AG10803 (cell line): ENCODE data around the gene PCMT1.

Experiments used
- DNase-seq: peaks from one replicate; pipeline ENCODE4 v3.0.0; 2010; ENCODE audit warnings: low read depth
- H3K4me3 ChIP-seq: 2 replicates; pipeline ENCODE4 v1.5.1; 2011; ENCODE audit warnings: mild to moderate bottlenecking, low read length, control low read depth
- TF ChIP-seq, protein P1 (sequence below): conservative IDR thresholded peaks from 2 replicates; pipeline ENCODE4 v1.5.1; 2011; ENCODE audit warnings: mild to moderate bottlenecking, low read length, control low read depth, inconsistent platforms

Gene PCMT1

DNA sequence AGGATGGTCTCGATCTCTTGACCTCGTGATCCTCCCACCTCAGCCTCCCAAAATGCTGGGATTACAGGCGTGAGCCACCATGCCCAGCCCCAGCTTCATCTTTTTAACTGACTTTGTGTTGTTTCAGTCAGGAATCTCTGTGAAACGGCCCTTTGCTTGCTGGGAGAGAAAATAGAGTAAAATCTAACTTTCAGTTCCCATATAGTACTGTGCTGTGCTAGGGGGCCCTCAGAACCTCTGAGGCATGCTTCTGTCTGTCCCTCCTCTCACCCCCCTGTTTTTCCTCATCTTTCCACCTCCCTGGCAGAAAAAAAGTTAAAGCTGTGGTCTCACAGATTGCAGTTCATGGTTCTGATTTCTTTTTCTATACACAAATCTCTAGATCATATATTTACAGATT is 66.2 kb downstream of the PCMT1 start:
- H3K4me3 ChIP-seq, result no peak overlapping the region
- DNase-seq, result no peak
- TF ChIP-seq, protein P1, sequence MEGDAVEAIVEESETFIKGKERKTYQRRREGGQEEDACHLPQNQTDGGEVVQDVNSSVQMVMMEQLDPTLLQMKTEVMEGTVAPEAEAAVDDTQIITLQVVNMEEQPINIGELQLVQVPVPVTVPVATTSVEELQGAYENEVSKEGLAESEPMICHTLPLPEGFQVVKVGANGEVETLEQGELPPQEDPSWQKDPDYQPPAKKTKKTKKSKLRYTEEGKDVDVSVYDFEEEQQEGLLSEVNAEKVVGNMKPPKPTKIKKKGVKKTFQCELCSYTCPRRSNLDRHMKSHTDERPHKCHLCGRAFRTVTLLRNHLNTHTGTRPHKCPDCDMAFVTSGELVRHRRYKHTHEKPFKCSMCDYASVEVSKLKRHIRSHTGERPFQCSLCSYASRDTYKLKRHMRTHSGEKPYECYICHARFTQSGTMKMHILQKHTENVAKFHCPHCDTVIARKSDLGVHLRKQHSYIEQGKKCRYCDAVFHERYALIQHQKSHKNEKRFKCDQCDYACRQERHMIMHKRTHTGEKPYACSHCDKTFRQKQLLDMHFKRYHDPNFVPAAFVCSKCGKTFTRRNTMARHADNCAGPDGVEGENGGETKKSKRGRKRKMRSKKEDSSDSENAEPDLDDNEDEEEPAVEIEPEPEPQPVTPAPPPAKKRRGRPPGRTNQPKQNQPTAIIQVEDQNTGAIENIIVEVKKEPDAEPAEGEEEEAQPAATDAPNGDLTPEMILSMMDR, result no peak

DNA sequence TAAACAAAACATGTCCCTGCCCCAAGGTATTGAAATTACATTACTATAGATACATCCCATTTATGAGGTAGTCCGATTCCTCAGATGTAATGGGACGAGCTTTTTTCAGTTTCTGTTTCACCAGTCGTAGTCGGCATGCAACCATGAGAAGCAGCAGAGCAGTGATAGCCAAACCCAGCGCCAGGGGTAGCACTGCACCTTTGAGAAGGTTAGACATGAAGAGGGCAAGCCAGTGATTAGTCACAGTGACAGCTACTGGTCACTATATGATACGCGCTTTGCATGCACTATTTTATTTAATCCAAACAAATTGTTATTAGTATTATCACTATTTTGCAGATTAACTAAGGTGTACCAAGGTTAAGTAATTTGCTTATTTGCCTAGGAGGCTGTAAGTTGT is 71.0 kb downstream of the PCMT1 start:
- TF ChIP-seq, protein P1, result no peak
- H3K4me3 ChIP-seq, result no peak overlapping the region
- DNase-seq, result no peak

DNA sequence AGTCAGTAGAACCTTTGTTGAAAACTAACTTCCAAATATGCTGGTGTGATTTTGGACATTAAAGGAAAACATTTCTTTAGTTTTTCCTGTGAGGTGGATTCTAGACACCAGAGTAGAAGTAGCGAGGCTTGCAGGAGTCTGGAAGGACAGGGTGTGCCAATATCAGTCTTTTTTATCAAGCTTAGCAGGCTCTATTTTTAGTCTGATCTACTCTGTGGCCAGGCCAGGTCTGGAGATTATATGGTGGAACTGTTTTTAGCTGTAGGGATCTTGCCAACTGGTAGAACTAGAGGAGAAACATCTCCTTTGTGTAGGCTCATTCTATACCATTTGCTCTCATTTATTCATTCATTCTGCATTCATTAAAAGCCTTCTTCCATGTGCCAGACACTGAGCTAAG is 72.0 kb downstream of the PCMT1 start:
- TF ChIP-seq, protein P1, result no peak
- DNase-seq, result no peak
- no peak overlapping the region for H3K4me3 ChIP-seq

DNA sequence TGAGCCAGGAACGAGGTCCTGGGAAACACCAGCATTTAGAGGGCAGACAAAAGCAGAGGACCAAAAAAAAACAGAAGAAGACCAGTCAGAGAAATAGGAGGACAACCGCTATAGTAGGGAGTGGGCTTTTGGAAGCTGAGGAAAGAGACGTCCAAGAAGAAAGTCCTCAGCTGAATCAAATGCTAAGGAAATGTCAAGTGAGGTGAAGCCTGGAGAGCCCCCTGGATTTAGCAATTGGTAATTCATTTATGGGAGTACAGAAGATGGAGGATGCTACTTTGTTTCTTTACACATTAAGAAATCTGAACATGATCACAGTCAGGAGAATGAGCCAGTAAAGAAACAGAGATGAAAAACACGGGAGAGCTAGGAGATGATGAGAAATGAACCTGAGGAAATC is 73.5 kb downstream of the PCMT1 start:
- TF ChIP-seq, protein P1, result no peak
- H3K4me3 ChIP-seq, result no peak overlapping the region
- DNase-seq, result no peak

DNA sequence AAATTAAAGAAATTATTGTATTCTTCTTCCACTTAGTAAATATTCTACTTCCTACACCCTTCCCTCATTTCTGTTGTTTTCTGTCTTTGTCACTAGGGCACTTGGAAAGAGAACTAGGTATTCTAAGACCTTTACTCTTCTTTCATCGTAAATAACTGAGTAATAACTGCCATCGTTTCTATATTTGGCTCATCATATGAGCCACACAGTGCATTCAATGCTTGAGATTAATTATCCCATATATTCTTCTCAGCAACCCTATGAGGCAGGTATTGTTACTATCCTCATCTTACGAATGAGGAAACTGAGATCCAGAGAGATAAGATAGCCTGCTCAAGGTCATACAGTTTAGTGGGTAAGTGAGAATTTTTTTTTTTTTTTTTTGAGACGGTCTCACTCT is 75.8 kb downstream of the PCMT1 start:
- DNase-seq, result no peak
- no peak overlapping the region for H3K4me3 ChIP-seq
- TF ChIP-seq, protein P1, result no peak

DNA sequence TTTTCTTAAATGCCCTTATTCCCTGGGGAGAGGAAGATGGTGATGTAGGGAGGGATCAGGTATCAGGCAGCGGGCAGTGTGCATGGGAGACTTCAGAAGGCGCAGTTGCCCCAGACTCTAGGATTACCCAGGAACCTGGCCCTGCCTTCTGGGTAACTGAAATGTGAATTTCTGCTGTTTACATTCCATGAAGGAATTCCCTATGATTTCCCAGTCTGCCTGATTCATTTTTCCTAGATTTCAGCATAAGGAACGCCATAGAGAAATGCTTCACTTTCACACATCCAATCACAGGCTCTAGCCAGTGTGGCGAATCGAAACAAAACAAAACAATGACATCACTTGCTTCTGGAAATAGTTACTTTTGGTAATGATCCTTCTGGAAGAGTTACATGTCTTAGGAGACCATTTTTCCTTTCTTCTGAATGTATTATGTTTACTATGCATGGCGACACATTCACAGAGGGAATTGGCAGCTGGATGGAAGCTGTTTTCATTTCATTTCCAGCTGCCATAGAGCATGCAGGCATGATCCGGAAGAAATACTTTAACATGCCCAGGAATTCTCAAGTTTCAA is 81.3 kb downstream of the PCMT1 start:
- peak; percentile 78 for DNase-seq

DNA sequence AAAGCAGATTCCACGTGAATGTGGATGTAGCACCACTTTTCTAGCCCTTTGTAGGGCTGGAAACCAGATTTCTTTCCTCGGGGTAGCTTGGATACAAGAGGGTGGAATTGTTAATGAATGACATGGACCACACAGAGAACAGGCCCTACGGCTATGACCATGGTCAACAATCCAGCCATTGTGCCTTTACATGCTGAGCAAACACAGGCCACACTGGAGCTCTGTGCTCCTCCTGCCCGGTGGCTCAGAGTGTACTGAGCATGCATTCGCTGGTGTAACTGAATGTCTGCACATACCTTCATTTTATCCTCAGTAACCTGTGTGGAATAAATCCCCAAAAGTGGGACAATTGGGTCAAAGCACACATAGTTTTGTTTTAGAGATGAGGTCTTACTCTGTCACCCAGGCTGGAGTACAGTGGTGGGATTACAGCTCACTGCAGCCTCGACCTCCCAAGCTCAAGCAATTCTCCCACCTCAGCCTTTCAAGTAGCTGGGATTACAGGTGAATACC is 81.8 kb downstream of the PCMT1 start:
- no peak for DNase-seq
- TF ChIP-seq, protein P1, result no peak
- H3K4me3 ChIP-seq, result peak overlapping the region; percentile 47; the same call in 1 of the 2 replicates

More for the DNA sequence above, 81.3 kb downstream of the PCMT1 start:
- TF ChIP-seq, protein P1, result no peak
- peak overlapping the region; percentile 47 for H3K4me3 ChIP-seq
